OCI-LY7 (cell line): ENCODE results near the gene MOB1B. TPM values are rescaled to one million over a fixed set of nuclear protein-coding genes. Genes with fewer than 3 reads are reported as not detected.

Experiments used
- Bru-seq: library from RNA; stranded (reverse); fragments of 400-500 nt; gene quantifications from one replicate; lab custom pipeline; 2021; lab: Mats Ljungman, UMichigan
- BruChase-seq, 2 experiments: library from RNA; stranded (reverse); fragments of 400-500 nt; gene quantifications; one replicate each; lab custom pipeline; 2021; lab: Mats Ljungman, UMichigan
- BruUV-seq: library from RNA; stranded (reverse); fragments of 400-500 nt; replicated peaks from 2 replicates; lab custom pipeline; 2021; lab: Mats Ljungman, UMichigan
- CTCF ChIA-PET: fragments of 300-600 bp; sonication (Branson Sonifier 250); formaldehyde crosslinking; loops from one replicate; lab custom pipeline; 2022; ENCODE audit warnings: antibody characterized with exemption; ENCODE audit not compliant: unreplicated experiment; lab: Charles Lee
- POLR2A ChIA-PET: fragments of 300-600 bp; sonication (Branson Sonifier 250); formaldehyde crosslinking; loops from one replicate; lab custom pipeline; 2022; ENCODE audit warnings: antibody characterized with exemption; lab: Charles Lee
- DNase-seq: peaks from one replicate; pipeline ENCODE4 v3.0.0-alpha.2; 2015; ENCODE audit warnings: low spot score
- H2AFZ ChIP-seq: fragments of 200-600 bp; sonication (generic), shearing (Covaris generic); 2 replicates; pipeline ENCODE4 v1.6.1; 2014; ENCODE audit warnings: mild to moderate bottlenecking, antibody characterized with exemption, low read length, moderate library complexity
- H3K27ac ChIP-seq: fragments of 200-600 bp; sonication (generic); 2 replicates; pipeline ENCODE4 v1.5.1; 2014; ENCODE audit warnings: mixed run types, low read depth, mild to moderate bottlenecking, moderate library complexity, low read length, inconsistent platforms; ENCODE audit not compliant: poor library complexity, severe bottlenecking
- H3K36me3 ChIP-seq: fragments of 200-600 bp; sonication (generic); 2 replicates; pipeline ENCODE4 v1.6.1; 2014; ENCODE audit warnings: mild to moderate bottlenecking, antibody characterized with exemption, low read length, moderate library complexity, mixed read lengths; ENCODE audit not compliant: insufficient read depth
- H3K4me1 ChIP-seq: fragments of 200-600 bp; sonication (generic); 2 replicates; pipeline ENCODE4 v1.5.1; 2014; ENCODE audit warnings: mild to moderate bottlenecking, low read length; ENCODE audit not compliant: insufficient read depth, poor library complexity, severe bottlenecking
- H3K4me2 ChIP-seq: fragments of 200-600 bp; sonication (generic); 2 replicates; pipeline ENCODE4 v1.6.1; 2014; ENCODE audit warnings: mild to moderate bottlenecking, low read length
- H3K4me3 ChIP-seq: fragments of 200-600 bp; sonication (generic); 2 replicates; pipeline ENCODE4 v1.5.1; 2014; ENCODE audit warnings: mild to moderate bottlenecking, low read depth, low read length; ENCODE audit not compliant: poor library complexity, severe bottlenecking
- H3K79me2 ChIP-seq: fragments of 200-600 bp; sonication (generic); 2 replicates; pipeline ENCODE4 v1.6.1; 2016; ENCODE audit warnings: low read depth, mild to moderate bottlenecking, low read length, moderate library complexity, mixed read lengths; ENCODE audit not compliant: insufficient read depth
- H3K9me2 ChIP-seq: fragments of 200-600 bp; sonication (generic); 2 replicates; pipeline ENCODE4 v1.6.1; 2016; ENCODE audit warnings: mild to moderate bottlenecking, low read length, mixed read lengths; ENCODE audit not compliant: insufficient read depth
- H3K9me3 ChIP-seq: fragments of 200-600 bp; sonication (generic); 2 replicates; pipeline ENCODE4 v1.6.1; 2014; ENCODE audit warnings: mild to moderate bottlenecking, mixed run types, low read length, mixed read lengths
- H4K20me1 ChIP-seq: fragments of 200-600 bp; sonication (generic); 2 replicates; pipeline ENCODE4 v1.6.1; 2014; ENCODE audit warnings: mild to moderate bottlenecking, antibody characterized with exemption, low read length, moderate library complexity, mixed read lengths; ENCODE audit not compliant: insufficient read depth
- CTCF ChIP-seq: fragments of 200-600 bp; sonication (generic); conservative IDR thresholded peaks from 2 replicates; pipeline ENCODE4 v1.5.1; 2014; ENCODE audit warnings: mild to moderate bottlenecking, antibody characterized with exemption, low read length, moderate library complexity, mixed read lengths
- EZH2phosphoT487 ChIP-seq: fragments of 200-600 bp; sonication (generic); IDR thresholded peaks from 2 replicates; pipeline ENCODE4 v1.6.1; 2018; ENCODE audit warnings: low read depth, borderline replicate concordance, mild to moderate bottlenecking, mixed run types, antibody characterized with exemption, low read length, moderate library complexity, mixed read lengths
- intact Hi-C: fragments of 100-400 bp; cut with micrococcal nuclease; formaldehyde crosslinking; loops from one replicate; pipeline ENCODE4 v1.10.0; 2022; ENCODE audit not compliant: unreplicated experiment
- long read RNA-seq: library from polyadenylated mRNA; stranded (forward); transcript quantifications from one replicate; pipeline ENCODE4 v2.0.0, GENCODE V29; 2022
- total RNA-seq, 2 experiments: library from RNA; depleted of rRNA in 1 of 2; stranded (reverse); fragments of >200 nt in 1 of 2; shearing (Covaris generic) in 1 of 2; gene quantifications; 2 replicates each; pipeline ENCODE4 v1.2.3, GENCODE V29; 2014 to 2022

MOB1B gene
- total RNA-seq (2014; rRNA removed; shearing (Covaris generic)): 3.9 and 4.7 TPM in 2 replicates
- total RNA-seq (2022): 19.4 and 22.4 TPM in 2 replicates
- Bru-seq, nascent RNA: percentile 80 among the genes with signal in this experiment
- BruChase-seq, experiment 1, labeled RNA remaining after a 6-hour chase: percentile 78 among the genes with signal in this experiment
- percentile 86 among the genes with signal in this experiment for BruChase-seq, experiment 2, labeled RNA remaining after a 2-hour chase
- long read RNA-seq, full-length matches to known transcripts: 2 of 10 reads
- long read RNA-seq, partial matches to known transcripts: 1 of 10 reads
- long read RNA-seq, other reads (novel, unspliced or antisense): 7 of 10 reads

GRCh38 chr4:70901984-70902576, at the start of gene MOB1B:
Gene MOB1B (plus strand): TSS chr4:70902369. CDS start chr4:70902537, 168 bp downstream.
- H4K20me1 ChIP-seq: 0 out of 2 replicates have a peak, but pooled peaks cover 6% of the 10 kb centered on the region
- DNase-seq: peak; percentile 91
- peaks cover 15% of the 10 kb centered on the region for H3K4me1 ChIP-seq
- H3K9me3 ChIP-seq: no peaks in the 10 kb centered on the region
- intact Hi-C loops: loop anchor here (1.0 to 5.0 kb wide), 4 partner anchors 25 to 150 kb away; partner anchors contain the start of genes DCK and GRSF1
- peak within 1 kb of the TSS; percentile 46 for H3K27ac ChIP-seq
- peak within 1 kb of the TSS; percentile 95 for H3K4me3 ChIP-seq
- CTCF ChIA-PET: interaction anchor here (0.6 to 1.2 kb wide), 3 partner anchors 24 to 258 kb away, joined by 3 to 5 read pairs (median 5); no protein-coding TSS in a partner anchor
- peaks cover 27% of the 10 kb centered on the region for H3K79me2 ChIP-seq
- H2AFZ ChIP-seq: peak within 1 kb of the TSS; percentile 71
- TF ChIP-seq CTCF: 0 out of 2 replicates have a peak, but pooled peaks have one; percentile 24
- TF ChIP-seq EZH2phosphoT487: no peak
- POLR2A ChIA-PET: interaction anchor here (0.6 to 2.2 kb wide), 26 partner anchors 10 to 237 kb away, joined by 3 to 22 read pairs (median 4); partner anchors contain the start of gene DCK
- no peaks in the 10 kb centered on the region for H3K9me2 ChIP-seq
- BruUV-seq: no TSS peak
- H3K4me2 ChIP-seq: peak within 1 kb of the TSS; percentile 97
- H3K36me3 ChIP-seq: peaks cover 21% of the 10 kb centered on the region

- H2AFZ ChIP-seq: no peak overlapping the region
- H4K20me1 ChIP-seq: no peaks in the 10 kb centered on the region
- no TSS peak for BruUV-seq
- H3K9me3 ChIP-seq: no peaks in the 10 kb centered on the region
- H3K36me3 ChIP-seq: no peaks in the 10 kb centered on the region
- no peak for TF ChIP-seq CTCF
- no peak for TF ChIP-seq EZH2phosphoT487
- H3K9me2 ChIP-seq: no peaks in the 10 kb centered on the region
- no peak for DNase-seq
- CTCF ChIA-PET: no interaction called here
- intact Hi-C loops: no loop called here
- peaks cover 7% of the 10 kb centered on the region for H3K4me1 ChIP-seq
- POLR2A ChIA-PET: no interaction called here
- H3K4me3 ChIP-seq: no peak overlapping the region
- H3K79me2 ChIP-seq: no peaks in the 10 kb centered on the region
- H3K4me2 ChIP-seq: no peak overlapping the region
- H3K27ac ChIP-seq: no peak overlapping the region
These were observed 46.7 kb upstream of the MOB1B start for GRCh38 chr4:70855464-70855863.
